ENCODE measurements around the gene SERPINB4.
"Not testable (repeated sequence)": the region's sequence is repeated elsewhere in the genome, so short reads cannot be mapped to it uniquely, and the experiment has no call there.

SERPINB4 gene

GRCh38 chr18:63644142-63644541, at the start of gene SERPINB4:
TSS of gene SERPINB4 (minus strand) at chr18:63644256. CDS start at chr18:63643577, 679 bp downstream.
- not testable (repeated sequence) for H3K27ac Mint-ChIP-seq; H3K27me3 Mint-ChIP-seq (ENCODE audit: low read depth); H3K4me1 Mint-ChIP-seq (ENCODE audit: low read depth); H3K36me3 Mint-ChIP-seq (ENCODE audit: low read depth); H3K9me3 Mint-ChIP-seq; H3K4me3 Mint-ChIP-seq; DNase-seq (ENCODE audit: low spot score)

DNA sequence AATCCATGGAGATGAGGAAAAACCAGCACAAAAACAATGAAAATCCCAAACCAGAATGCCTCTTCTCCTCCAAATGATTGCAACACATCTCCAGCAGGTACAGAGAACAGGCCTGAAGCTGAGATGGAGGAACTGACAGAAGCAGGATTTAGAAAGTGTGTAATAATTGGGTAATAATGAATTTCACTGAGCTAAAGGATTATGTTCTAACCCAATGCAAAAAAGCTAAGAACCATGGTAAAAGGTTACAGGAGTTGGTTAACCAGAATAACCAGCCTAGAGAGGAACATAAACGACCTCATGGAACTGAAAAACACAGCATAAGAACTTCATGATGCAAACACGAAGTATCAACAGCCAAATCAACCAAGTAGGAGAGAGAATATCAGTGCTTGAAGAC, 45.0 kb upstream of the SERPINB4 start:
- H3K9me3 Mint-ChIP-seq, result no peaks in the 10 kb centered on the region
- no peak for DNase-seq (ENCODE audit: low spot score)
- no peak overlapping the region for H3K4me3 Mint-ChIP-seq
- no peak overlapping the region for H3K27ac Mint-ChIP-seq
- no peaks in the 10 kb centered on the region for H3K27me3 Mint-ChIP-seq (ENCODE audit: low read depth)
- no peaks in the 10 kb centered on the region for H3K4me1 Mint-ChIP-seq (ENCODE audit: low read depth)
- no peaks in the 10 kb centered on the region for H3K36me3 Mint-ChIP-seq (ENCODE audit: low read depth)

DNA sequence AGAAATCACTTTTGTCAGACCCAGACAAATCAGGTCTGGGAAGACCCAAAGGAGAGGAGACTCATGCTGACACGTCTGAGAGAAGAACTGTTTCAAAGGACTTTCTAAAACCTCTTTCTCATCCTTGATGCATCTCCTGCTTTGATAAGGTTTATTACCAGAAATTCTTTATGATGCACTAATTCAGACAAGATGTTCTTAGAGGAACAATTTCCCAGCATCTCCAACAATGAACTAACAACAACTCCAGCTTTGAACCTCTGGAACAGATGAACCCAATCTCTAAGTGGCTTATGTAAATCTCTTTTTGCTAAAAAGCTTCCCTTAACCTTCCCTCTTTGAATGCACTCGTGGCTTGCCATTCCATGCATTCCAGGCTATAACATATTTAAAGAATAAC, 42.8 kb upstream of the SERPINB4 start:
- Mint-ChIP-seq H3K9me3 (no peaks in the 10 kb centered on the region), H3K4me3 (no peak overlapping the region), H3K27ac (no peak overlapping the region), H3K27me3 (ENCODE audit: low read depth) (no peaks in the 10 kb centered on the region), H3K4me1 (ENCODE audit: low read depth) (no peaks in the 10 kb centered on the region), H3K36me3 (ENCODE audit: low read depth) (no peaks in the 10 kb centered on the region)
- DNase-seq (ENCODE audit: low spot score), result no peak

GRCh38 chr18:63684718-63685117, 40.7 kb upstream of the SERPINB4 start:
- no peaks in the 10 kb centered on the region for H3K27me3 Mint-ChIP-seq (ENCODE audit: low read depth)
- H3K27ac Mint-ChIP-seq, result no peak overlapping the region

DNA sequence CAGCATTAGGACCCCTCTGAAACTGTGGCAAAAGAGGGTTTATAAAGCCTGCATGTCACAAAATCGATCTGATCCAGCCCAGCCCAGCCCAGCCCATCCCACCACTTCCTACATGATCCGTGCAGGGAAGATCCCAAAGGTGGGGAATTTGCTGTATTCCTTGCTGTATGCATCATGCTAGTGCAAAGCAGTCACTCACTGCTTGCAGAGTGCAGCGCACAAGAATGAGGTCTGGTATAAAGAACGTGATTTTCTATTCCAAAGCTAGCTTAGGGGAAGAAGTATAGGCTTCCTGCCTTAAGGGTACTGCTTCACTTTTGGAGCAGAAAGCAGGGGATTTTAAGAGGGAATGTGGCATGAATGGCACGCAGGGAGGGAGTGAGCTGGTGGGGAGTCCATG, 39.8 kb upstream of the SERPINB4 start:
- H3K27me3 Mint-ChIP-seq (ENCODE audit: low read depth), result no peaks in the 10 kb centered on the region
- no peak overlapping the region for H3K4me3 Mint-ChIP-seq
- no peaks in the 10 kb centered on the region for H3K9me3 Mint-ChIP-seq
- H3K4me1 Mint-ChIP-seq (ENCODE audit: low read depth), result no peaks in the 10 kb centered on the region
- DNase-seq (ENCODE audit: low spot score), result no peak
- H3K36me3 Mint-ChIP-seq (ENCODE audit: low read depth), result no peaks in the 10 kb centered on the region
- no peak overlapping the region for H3K27ac Mint-ChIP-seq

More at GRCh38 chr18:63684718-63685117, 40.7 kb upstream of the SERPINB4 start:
- no peak for DNase-seq (ENCODE audit: low spot score)
- Mint-ChIP-seq H3K4me1 (ENCODE audit: low read depth) (no peaks in the 10 kb centered on the region), H3K4me3 (no peak overlapping the region), H3K36me3 (ENCODE audit: low read depth) (no peaks in the 10 kb centered on the region), H3K9me3 (no peaks in the 10 kb centered on the region)

GRCh38 chr18:63683152-63683551, 39.1 kb upstream of the SERPINB4 start:
- no peaks in the 10 kb centered on the region for H3K4me1 Mint-ChIP-seq (ENCODE audit: low read depth)
- no peaks in the 10 kb centered on the region for H3K36me3 Mint-ChIP-seq (ENCODE audit: low read depth)
- H3K27ac Mint-ChIP-seq, result no peak overlapping the region
- H3K4me3 Mint-ChIP-seq, result no peak overlapping the region
- no peak for DNase-seq (ENCODE audit: low spot score)
- no peaks in the 10 kb centered on the region for H3K9me3 Mint-ChIP-seq
- H3K27me3 Mint-ChIP-seq (ENCODE audit: low read depth), result no peaks in the 10 kb centered on the region

DNA sequence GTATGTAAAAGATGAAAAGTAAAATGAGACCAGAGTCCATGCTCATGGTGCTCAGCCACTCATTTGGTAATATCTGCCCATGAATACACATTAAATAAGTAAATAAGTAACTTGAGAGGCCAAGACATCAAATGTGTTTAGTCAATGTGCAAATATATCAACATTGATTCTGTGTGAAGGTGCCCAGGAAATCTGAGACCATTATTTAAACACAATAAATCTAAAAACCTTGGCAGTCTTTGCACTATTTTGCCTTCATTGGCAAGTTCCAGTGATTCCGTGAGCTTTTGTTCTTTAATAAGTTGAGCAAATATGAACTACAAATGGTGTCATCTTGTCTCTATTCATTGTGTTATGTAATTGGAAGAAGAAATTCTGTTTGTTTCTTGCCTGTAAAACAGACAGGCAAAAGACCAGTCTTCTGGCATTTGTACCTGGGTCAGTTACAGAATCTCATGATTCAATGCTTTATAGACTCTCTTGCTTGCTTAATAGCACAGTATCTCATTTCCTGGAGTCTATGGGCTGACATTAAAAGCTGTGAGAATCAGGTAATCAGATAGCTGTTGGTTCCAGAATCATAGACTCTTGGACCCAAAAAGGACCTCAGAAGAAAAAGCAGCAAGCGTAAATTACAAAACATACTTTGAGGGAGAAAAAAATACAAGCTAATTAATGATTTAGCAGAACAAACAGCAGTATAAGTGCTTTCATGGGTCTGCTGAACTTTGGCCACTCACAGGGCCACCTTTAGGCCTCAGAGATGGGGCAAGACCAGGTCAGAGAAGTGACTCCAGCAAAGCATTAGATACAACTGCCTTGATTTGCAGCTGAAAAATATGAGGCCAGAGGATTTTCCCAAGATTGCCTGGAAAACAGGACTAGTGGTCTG, 37.6 kb upstream of the SERPINB4 start:
- DNase-seq (ENCODE audit: low spot score), result no peak
- no peaks in the 10 kb centered on the region for H3K27me3 Mint-ChIP-seq (ENCODE audit: low read depth)
- no peak overlapping the region for H3K27ac Mint-ChIP-seq
- no peaks in the 10 kb centered on the region for H3K4me1 Mint-ChIP-seq (ENCODE audit: low read depth)
- no peaks in the 10 kb centered on the region for H3K36me3 Mint-ChIP-seq (ENCODE audit: low read depth)
- H3K9me3 Mint-ChIP-seq, result no peaks in the 10 kb centered on the region
- no peak overlapping the region for H3K4me3 Mint-ChIP-seq

DNA sequence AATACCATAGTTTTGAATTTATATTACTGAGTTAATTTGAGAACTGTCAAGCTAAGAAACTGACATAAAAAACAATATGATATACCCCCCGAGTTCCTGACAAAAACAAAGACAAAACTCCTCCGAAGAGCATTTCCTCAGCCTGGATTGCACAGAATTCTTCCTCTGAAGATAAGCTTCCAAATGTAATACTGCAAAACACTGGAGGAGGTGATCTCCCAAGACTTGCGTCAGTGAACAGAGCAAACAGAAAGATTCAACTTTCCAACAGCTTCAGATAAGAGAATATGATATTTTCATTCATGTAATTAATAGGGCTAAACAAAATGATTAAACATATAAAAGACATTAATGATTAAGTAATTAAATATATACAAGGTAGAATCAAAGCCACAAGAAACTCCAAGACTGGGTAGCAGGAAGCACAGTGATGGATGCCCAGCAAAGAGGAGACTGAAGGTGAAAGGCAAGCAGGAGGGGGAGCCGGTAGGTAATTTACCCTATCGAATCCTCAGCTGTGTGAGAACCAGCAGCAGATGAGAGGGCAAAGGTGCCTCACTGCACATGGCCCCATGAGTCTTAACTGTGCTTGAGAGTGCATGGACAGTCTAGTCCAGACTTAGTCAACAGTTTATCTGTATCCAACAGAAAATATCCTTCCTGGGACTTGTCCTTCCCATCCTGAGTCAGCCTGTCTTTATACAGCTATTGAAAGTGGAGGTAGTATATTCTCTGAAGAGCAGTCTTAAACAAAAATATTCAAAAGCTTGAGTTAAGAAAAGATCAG, 36.0 kb upstream of the SERPINB4 start:
- Mint-ChIP-seq H3K27ac (no peak overlapping the region), H3K4me1 (ENCODE audit: low read depth) (no peaks in the 10 kb centered on the region), H3K36me3 (ENCODE audit: low read depth) (no peaks in the 10 kb centered on the region), H3K4me3 (no peak overlapping the region), H3K9me3 (no peaks in the 10 kb centered on the region), H3K27me3 (ENCODE audit: low read depth) (no peaks in the 10 kb centered on the region)
- DNase-seq (ENCODE audit: low spot score), result no peak

DNA sequence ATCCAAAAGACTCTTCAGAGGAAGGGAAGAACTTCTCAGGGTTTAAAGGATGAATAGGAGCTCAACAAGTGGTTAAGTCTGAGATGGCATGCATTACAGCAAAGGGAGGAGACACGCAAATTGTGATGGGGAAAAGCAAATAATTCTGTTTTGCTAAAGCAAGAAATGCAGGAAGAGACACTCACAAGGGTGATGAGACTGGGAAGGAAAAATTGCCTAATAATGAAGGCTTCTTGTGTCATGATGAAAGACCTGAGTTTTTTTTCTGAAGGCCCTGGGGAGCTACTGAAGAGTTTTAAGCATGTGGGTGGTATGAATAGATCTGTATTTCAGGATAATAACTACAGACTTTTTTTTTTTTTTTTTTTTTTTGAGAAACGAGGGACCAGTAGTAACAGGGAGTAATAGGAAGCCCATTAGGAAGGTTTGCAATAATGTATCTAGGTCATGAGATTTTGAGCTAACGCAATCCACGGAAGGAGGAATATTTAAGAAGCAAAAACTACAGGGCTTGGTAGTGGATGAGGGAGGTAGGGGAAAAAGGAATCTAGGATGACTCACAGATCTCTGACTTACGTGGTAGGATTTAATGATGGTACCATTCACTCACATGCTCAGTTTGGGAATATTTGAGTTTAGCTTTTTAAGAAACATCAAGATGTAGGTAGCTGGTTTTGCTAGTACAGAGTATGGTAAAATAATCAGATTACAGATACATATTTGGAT, 33.6 kb upstream of the SERPINB4 start:
- H3K4me3 Mint-ChIP-seq, result no peak overlapping the region
- H3K9me3 Mint-ChIP-seq, result no peaks in the 10 kb centered on the region
- no peaks in the 10 kb centered on the region for H3K27me3 Mint-ChIP-seq (ENCODE audit: low read depth)
- H3K27ac Mint-ChIP-seq, result no peak overlapping the region
- H3K4me1 Mint-ChIP-seq (ENCODE audit: low read depth), result no peaks in the 10 kb centered on the region
- DNase-seq (ENCODE audit: low spot score), result no peak
- no peaks in the 10 kb centered on the region for H3K36me3 Mint-ChIP-seq (ENCODE audit: low read depth)

GRCh38 chr18:63676526-63677323, 32.7 kb upstream of the SERPINB4 start:
- no peak overlapping the region for H3K27ac Mint-ChIP-seq
- no peaks in the 10 kb centered on the region for H3K9me3 Mint-ChIP-seq
- no peaks in the 10 kb centered on the region for H3K27me3 Mint-ChIP-seq (ENCODE audit: low read depth)
- H3K36me3 Mint-ChIP-seq (ENCODE audit: low read depth), result no peaks in the 10 kb centered on the region
- H3K4me3 Mint-ChIP-seq, result no peak overlapping the region
- no peak for DNase-seq (ENCODE audit: low spot score)
- H3K4me1 Mint-ChIP-seq (ENCODE audit: low read depth), result no peaks in the 10 kb centered on the region

DNA sequence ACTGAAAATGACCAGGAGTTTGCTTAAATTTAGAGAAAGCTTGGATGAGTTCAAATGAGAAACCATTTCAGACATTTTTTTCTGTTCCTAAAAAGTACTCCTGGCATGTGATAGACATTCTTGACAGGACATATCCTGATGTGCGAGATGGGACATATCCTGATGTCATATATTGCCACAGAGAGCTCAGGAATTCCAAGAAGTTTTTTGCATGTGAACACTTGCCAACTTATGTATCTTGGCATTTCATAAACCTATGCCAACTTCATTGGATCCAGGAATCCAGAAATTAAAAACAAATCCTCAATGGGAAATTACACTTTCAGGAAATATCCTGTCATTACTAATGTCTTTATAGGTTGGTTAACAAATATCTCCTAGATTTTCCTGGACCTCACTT, 20.5 kb upstream of the SERPINB4 start:
- no peaks in the 10 kb centered on the region for H3K27me3 Mint-ChIP-seq (ENCODE audit: low read depth)
- H3K4me3 Mint-ChIP-seq, result no peak overlapping the region
- no peak for DNase-seq (ENCODE audit: low spot score)
- no peaks in the 10 kb centered on the region for H3K36me3 Mint-ChIP-seq (ENCODE audit: low read depth)
- peaks cover 8% of the 10 kb centered on the region for H3K9me3 Mint-ChIP-seq
- no peaks in the 10 kb centered on the region for H3K4me1 Mint-ChIP-seq (ENCODE audit: low read depth)
- H3K27ac Mint-ChIP-seq, result no peak overlapping the region

GRCh38 chr18:63661750-63662149, 17.7 kb upstream of the SERPINB4 start, which contains the start of gene SERPINB3:
TSS of gene SERPINB3 (minus strand) at chr18:63661893. CDS start at chr18:63661216, 677 bp downstream.
- DNase-seq (ENCODE audit: low spot score); H3K4me3 Mint-ChIP-seq; H3K27ac Mint-ChIP-seq; H3K36me3 Mint-ChIP-seq (ENCODE audit: low read depth); H3K27me3 Mint-ChIP-seq (ENCODE audit: low read depth); H3K4me1 Mint-ChIP-seq (ENCODE audit: low read depth); H3K9me3 Mint-ChIP-seq: not testable (repeated sequence)

DNA sequence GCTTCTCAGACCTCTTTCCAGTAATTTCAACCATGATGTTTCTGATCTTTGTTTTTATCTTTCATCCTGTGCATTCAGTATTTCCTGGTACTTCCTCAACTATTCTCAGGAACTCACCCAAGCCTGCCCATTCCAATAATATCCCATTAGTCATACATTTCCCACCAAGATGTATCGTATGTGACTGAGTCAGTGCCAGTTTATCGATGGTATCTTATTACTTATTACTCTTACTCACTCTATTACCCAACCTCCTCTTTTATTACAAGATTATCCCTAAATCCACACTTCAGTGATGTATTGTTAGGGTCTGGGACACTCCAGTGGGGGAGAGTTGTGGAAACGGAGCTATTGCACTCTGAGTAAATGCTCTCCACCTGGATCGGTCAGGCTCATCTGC, 14.9 kb upstream of the SERPINB4 start:
- H3K27me3 Mint-ChIP-seq (ENCODE audit: low read depth); H3K4me3 Mint-ChIP-seq; H3K4me1 Mint-ChIP-seq (ENCODE audit: low read depth); H3K27ac Mint-ChIP-seq; H3K36me3 Mint-ChIP-seq (ENCODE audit: low read depth); DNase-seq (ENCODE audit: low spot score); H3K9me3 Mint-ChIP-seq: not testable (repeated sequence)

Measured in T-helper 2 cell treated with Interferon-gamma antibody and Interleukin-4, amounts not matched to agents 5 μg/mL and 100 μg/mL, for 36 hours (primary cell).